Gastrocnemius medialis (tissue), 4 donors: Measurements from ENCODE around the gene RELL1.

Experiments
- POLR2A ChIP-seq, 2 donors: fragments of 450-650 bp; IDR thresholded peaks; one replicate each; pipeline ENCODE4 v1.6.1; 2017; ENCODE audit warnings: antibody characterized with exemption in 2 of 2, mild to moderate bottlenecking in 2 of 2, moderate library complexity in 2 of 2
- TF ChIP-seq, protein P1 (sequence below), 5 experiments: fragments of 450-650 bp in 3 of 5; fragments of 200-600 bp in 2 of 5; sonication (generic) in 2 of 5; IDR thresholded peaks in 4 of 5; conservative IDR thresholded peaks in 1 of 5; 1 replicate in 4 of 5; 2 replicates in 1 of 5; pipeline ENCODE4 v1.5.1; 2016 to 2019; ENCODE audit warnings: antibody characterized with exemption in 5 of 5, mild to moderate bottlenecking in 3 of 5, moderate library complexity in 3 of 5

DNA sequence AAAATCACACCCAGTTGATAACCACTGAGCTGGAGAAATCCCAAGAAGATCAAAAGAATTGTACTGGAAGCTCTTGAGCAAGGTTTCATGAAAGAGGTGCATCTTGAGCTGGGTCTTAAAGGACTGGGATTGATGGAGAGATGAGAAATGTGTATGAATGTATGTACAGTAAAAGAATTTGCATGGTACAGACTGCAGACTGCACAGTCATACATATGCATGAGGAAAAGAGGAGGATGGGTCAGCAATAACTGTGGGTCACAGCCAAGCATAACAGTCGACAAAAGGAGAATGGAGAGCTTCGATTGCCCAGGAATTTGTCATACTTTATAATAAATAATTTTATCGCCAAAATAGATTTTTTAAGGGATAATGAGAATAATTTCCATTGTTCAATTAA is 4.8 kb upstream of the RELL1 start:
- TF ChIP-seq, protein P1, sequence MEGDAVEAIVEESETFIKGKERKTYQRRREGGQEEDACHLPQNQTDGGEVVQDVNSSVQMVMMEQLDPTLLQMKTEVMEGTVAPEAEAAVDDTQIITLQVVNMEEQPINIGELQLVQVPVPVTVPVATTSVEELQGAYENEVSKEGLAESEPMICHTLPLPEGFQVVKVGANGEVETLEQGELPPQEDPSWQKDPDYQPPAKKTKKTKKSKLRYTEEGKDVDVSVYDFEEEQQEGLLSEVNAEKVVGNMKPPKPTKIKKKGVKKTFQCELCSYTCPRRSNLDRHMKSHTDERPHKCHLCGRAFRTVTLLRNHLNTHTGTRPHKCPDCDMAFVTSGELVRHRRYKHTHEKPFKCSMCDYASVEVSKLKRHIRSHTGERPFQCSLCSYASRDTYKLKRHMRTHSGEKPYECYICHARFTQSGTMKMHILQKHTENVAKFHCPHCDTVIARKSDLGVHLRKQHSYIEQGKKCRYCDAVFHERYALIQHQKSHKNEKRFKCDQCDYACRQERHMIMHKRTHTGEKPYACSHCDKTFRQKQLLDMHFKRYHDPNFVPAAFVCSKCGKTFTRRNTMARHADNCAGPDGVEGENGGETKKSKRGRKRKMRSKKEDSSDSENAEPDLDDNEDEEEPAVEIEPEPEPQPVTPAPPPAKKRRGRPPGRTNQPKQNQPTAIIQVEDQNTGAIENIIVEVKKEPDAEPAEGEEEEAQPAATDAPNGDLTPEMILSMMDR (IDR thresholded peaks at IDR 0.05 in 4 of 5, conservative IDR thresholded peaks at IDR 0.05 in 1 of 5): no peak
- TF ChIP-seq POLR2A (IDR thresholded peaks at IDR 0.05): no peak
